A673 (cell line): ENCODE measurements around the gene RAB27B. TPM values are rescaled to one million over a fixed set of nuclear protein-coding genes. Genes with fewer than 3 reads are reported as not detected.

Experiments used
- BruUV-seq: library from RNA; stranded (reverse); fragments of 400-500 nt; replicated peaks from 2 replicates; lab custom pipeline; 2021; lab: Mats Ljungman, UMichigan
- CTCF ChIA-PET: fragments of 300-600 bp; sonication (Branson Sonifier 250); formaldehyde crosslinking; loops from one replicate; lab custom pipeline; 2022; ENCODE audit warnings: antibody characterized with exemption; lab: Charles Lee
- POLR2A ChIA-PET: fragments of 300-600 bp; sonication (Branson Sonifier 250); formaldehyde crosslinking; loops from one replicate; lab custom pipeline; 2022; ENCODE audit warnings: antibody characterized with exemption; ENCODE audit not compliant: low non-redundant PET; lab: Charles Lee
- DNase-seq: peaks from one replicate; pipeline ENCODE4 v3.0.0-alpha.2; 2015; ENCODE audit warnings: low spot score
- H3K27ac ChIP-seq: fragments of 200-600 bp; sonication (generic); 2 replicates; pipeline ENCODE4 v1.5.1; 2016; ENCODE audit warnings: mixed run types, low read depth, mild to moderate bottlenecking, mixed read lengths, antibody characterized with exemption, low read length; ENCODE audit not compliant: poor library complexity, severe bottlenecking
- H3K27me3 ChIP-seq: fragments of 200-600 bp; sonication (generic); replicated peaks from 2 replicates; pipeline ENCODE4 v1.6.1; 2017; ENCODE audit warnings: mixed run types, low read depth, mild to moderate bottlenecking, mixed read lengths, antibody characterized with exemption, low read length; ENCODE audit not compliant: insufficient read depth, poor library complexity
- H3K36me3 ChIP-seq: fragments of 200-600 bp; sonication (generic); 2 replicates; pipeline ENCODE4 v1.6.1; 2016; ENCODE audit warnings: mixed run types, mild to moderate bottlenecking, mixed read lengths, antibody characterized with exemption, low read length; ENCODE audit not compliant: insufficient read depth, poor library complexity, severe bottlenecking
- H3K4me1 ChIP-seq: fragments of 200-600 bp; sonication (generic); 2 replicates; pipeline ENCODE4 v1.6.1; 2017; ENCODE audit warnings: mixed run types, mild to moderate bottlenecking, mixed read lengths, antibody characterized with exemption, low read length; ENCODE audit not compliant: insufficient read depth, poor library complexity, severe bottlenecking
- H3K4me3 ChIP-seq: fragments of 200-600 bp; sonication (generic); 2 replicates; pipeline ENCODE4 v1.5.1; 2016; ENCODE audit warnings: low read depth, mixed run types, mild to moderate bottlenecking, mixed read lengths, low read length; ENCODE audit not compliant: poor library complexity, severe bottlenecking
- H3K9me3 ChIP-seq: fragments of 200-600 bp; sonication (generic); 2 replicates; pipeline ENCODE4 v1.6.1; 2016; ENCODE audit warnings: mixed run types, low read depth, mild to moderate bottlenecking, mixed read lengths, antibody characterized with exemption, low read length; ENCODE audit not compliant: poor library complexity, severe bottlenecking
- EZH2 ChIP-seq: fragments of 200-600 bp; sonication (generic); IDR thresholded peaks from 2 replicates; pipeline ENCODE4 v1.6.1; 2017; ENCODE audit warnings: borderline replicate concordance, low read depth, mild to moderate bottlenecking, mixed read lengths, antibody characterized with exemption, low read length; ENCODE audit not compliant: poor library complexity, severe bottlenecking
- intact Hi-C: fragments of 100-400 bp; cut with micrococcal nuclease; formaldehyde crosslinking; loops from one replicate; pipeline ENCODE4 v1.10.0; 2022; ENCODE audit not compliant: unreplicated experiment
- total RNA-seq: library from RNA; stranded (reverse); gene quantifications from 2 replicates; pipeline ENCODE4 v1.2.3, GENCODE V29; 2021
- TF ChIP-seq, protein P1 (sequence below): fragments of 300-800, 200-600 bp; sonication (generic); conservative IDR thresholded peaks from 2 replicates; pipeline ENCODE4 v1.5.1; 2017; ENCODE audit warnings: low read depth, mild to moderate bottlenecking, antibody characterized with exemption, low read length, moderate library complexity, mixed read lengths

The RAB27B gene
- total RNA-seq, 1 experiment from 2014 or later, result not detected

DNA sequence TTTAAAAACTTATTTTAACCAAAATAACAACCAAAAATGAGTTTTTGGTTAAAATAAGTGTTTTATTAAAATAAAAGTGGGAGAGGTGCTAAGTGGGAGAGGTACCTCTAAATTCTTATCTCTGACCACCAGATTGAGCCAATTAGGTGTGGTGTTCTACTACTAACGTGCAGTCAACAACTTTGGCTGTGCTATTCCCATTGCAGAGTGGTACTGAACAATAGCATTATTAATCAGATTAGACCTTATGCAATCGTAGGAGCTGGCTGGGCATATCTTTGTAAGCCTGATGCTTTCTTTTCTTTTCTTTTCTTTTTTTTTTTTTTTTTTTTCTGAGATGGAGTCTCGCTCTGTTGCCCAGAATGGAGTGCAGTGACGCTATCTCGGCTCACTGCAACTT lies 38.9 kb downstream of the RAB27B start:
- TF ChIP-seq EZH2, result no peak
- TF ChIP-seq, protein P1, sequence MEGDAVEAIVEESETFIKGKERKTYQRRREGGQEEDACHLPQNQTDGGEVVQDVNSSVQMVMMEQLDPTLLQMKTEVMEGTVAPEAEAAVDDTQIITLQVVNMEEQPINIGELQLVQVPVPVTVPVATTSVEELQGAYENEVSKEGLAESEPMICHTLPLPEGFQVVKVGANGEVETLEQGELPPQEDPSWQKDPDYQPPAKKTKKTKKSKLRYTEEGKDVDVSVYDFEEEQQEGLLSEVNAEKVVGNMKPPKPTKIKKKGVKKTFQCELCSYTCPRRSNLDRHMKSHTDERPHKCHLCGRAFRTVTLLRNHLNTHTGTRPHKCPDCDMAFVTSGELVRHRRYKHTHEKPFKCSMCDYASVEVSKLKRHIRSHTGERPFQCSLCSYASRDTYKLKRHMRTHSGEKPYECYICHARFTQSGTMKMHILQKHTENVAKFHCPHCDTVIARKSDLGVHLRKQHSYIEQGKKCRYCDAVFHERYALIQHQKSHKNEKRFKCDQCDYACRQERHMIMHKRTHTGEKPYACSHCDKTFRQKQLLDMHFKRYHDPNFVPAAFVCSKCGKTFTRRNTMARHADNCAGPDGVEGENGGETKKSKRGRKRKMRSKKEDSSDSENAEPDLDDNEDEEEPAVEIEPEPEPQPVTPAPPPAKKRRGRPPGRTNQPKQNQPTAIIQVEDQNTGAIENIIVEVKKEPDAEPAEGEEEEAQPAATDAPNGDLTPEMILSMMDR, result no peak
- no TSS peak for BruUV-seq
- Histone ChIP-seq H3K27me3 (no peaks in the 10 kb centered on the region), H3K36me3 (no peaks in the 10 kb centered on the region), H3K9me3 (no peaks in the 10 kb centered on the region), H3K4me3 (no peak overlapping the region), H3K27ac (no peak overlapping the region), H3K4me1 (no peaks in the 10 kb centered on the region)
- POLR2A ChIA-PET, result no interaction called here
- CTCF ChIA-PET, result no interaction called here
- no peak for DNase-seq
- intact Hi-C loops, result no loop called here

DNA sequence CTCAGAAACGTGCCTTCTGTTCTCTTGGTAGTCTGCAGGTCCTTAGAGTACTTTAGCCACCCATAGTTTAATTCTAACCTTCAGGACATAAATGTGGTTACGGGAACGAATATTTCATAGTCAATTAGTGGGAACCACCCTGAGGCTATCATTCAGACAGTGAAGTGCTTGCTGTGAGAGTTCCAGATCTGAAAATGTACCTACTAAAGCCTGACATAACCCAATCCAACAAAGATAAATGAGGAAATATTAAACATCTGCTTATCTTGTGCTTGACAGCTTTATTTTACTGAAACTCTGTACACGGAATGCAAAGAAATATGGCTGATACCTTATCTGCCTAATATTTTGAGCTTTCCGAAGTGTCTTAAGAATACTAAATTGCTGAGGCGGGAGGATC lies 43.0 kb downstream of the RAB27B start:
- DNase-seq, result no peak
- intact Hi-C loops, result no loop called here
- CTCF ChIA-PET, result no interaction called here
- Histone ChIP-seq H3K27me3 (no peaks in the 10 kb centered on the region), H3K9me3 (no peaks in the 10 kb centered on the region), H3K27ac (no peak overlapping the region), H3K4me1 (no peaks in the 10 kb centered on the region), H3K36me3 (no peaks in the 10 kb centered on the region), H3K4me3 (no peak overlapping the region)
- no TSS peak for BruUV-seq
- TF ChIP-seq EZH2, result no peak
- TF ChIP-seq, protein P1, result no peak
- POLR2A ChIA-PET, result no interaction called here

DNA sequence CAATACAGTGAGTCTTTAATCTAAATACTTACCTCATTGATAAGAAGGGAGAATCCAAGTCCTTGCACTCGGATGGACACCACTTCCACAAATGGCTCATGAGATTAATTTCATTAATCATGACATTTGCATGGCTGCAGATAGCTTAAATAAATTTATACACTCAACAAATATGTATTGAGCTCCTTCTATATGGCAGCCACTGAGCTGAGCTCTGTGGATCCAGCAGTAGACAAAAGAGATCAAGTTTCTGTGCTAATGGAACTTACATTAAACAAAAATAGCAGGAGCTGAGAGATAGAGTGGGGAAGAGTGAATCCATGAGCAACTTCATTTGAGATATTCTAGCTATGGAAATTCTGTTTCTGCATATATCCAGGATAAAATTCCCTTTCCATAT lies 44.4 kb downstream of the RAB27B start:
- Histone ChIP-seq H3K27me3 (peaks cover 4% of the 10 kb centered on the region), H3K36me3 (no peaks in the 10 kb centered on the region), H3K4me1 (no peaks in the 10 kb centered on the region), H3K4me3 (no peak overlapping the region), H3K9me3 (no peaks in the 10 kb centered on the region), H3K27ac (no peak overlapping the region)
- intact Hi-C loops, result no loop called here
- no peak for TF ChIP-seq EZH2
- TF ChIP-seq, protein P1, result no peak
- POLR2A ChIA-PET, result interaction anchor here (0.7 kb wide), 1 partner anchor 146 kb away, joined by 3 read pairs; no protein-coding TSS in a partner anchor
- CTCF ChIA-PET, result interaction anchor here (0.7 kb wide), 1 partner anchor 110 kb away, joined by 5 read pairs; no protein-coding TSS in a partner anchor
- BruUV-seq, result no TSS peak
- no peak for DNase-seq
